GM19099 (cell line): ENCODE results near the gene SHROOM2.

Experiments
- POLR2A ChIP-seq: IDR thresholded peaks from 3 replicates; pipeline ENCODE4 v1.6.1; 2011; ENCODE audit warnings: low read depth; ENCODE audit not compliant: insufficient read length; ENCODE audit errors: extremely low read depth

SHROOM2 gene

DNA sequence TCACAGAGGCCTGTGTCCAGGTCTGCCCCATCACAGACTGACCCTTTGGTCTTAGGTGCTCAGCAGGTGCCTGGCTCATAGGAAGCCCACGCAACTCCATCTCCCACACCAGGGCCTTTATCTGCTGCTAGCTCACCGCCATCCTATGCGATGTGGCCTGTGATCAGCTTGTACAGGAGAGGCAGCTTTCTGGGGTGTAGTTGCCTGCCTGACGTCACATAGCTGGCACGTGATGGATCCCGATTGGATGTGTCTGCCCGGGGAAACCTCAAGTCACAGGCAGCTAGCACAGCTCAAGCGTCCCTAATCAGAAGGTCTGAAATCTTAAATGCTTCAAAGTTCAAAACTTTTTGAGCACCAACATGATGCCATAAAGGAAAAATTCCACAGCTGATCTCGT lies 139.8 kb downstream of the SHROOM2 start:
- TF ChIP-seq POLR2A: no peak

DNA sequence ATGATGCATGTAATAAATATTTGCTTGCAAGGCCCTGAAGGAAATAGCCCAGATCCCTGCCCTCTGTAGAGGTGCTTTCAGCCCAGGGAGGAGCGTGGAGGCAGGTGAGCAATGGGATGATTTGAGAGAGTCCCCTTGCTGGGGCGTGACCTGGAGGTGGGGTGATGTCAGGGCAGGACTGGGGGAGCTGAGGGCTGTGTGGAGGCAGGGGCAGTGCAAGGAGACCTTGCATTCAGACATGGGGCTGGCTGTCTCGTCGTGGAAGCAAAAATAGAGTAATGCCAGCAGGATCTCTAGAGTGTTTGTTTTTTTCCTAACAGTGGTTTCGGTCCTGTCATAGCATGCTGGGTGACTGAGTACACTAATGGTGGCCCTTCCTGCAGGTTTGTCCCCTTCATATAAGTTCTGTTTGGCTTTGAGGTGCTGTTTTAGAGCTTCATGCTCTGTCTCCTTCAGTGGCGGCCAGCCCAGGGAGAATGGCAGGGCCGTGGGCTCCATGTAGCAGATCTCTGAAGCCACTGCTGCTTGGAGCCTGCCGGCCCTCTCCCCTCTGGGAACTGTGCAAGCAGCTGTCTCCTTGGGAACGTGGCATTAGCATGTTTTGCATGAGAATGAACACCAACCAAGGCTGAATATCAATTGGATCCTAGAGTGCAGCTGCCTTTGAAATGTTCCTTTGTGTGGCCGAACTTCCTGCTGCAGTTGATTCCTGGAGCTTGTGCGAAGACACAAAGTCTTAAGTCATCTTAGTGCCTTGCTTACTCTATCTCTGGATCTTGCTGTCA lies 141.7 kb downstream of the SHROOM2 start:
- no peak for TF ChIP-seq POLR2A

DNA sequence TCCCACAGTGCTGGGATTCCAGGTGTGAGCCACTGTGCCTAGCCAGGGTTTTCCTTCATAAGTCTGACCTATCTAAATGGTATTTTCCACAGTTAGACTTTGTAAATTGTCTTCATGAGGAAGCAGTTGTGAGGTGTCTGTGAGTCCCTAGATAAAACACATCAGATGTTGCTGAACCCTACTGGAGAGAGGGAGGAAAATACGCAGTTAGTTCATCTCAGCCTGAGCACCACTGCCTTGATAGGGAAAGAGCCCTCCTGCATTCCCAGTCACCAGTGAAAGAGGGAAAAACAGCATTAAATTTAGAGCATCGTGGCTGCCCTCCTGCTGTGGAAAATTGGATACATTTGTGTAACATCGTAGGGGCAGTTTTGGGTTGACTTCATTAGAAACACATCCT lies 149.2 kb downstream of the SHROOM2 start:
- TF ChIP-seq POLR2A: no peak

DNA sequence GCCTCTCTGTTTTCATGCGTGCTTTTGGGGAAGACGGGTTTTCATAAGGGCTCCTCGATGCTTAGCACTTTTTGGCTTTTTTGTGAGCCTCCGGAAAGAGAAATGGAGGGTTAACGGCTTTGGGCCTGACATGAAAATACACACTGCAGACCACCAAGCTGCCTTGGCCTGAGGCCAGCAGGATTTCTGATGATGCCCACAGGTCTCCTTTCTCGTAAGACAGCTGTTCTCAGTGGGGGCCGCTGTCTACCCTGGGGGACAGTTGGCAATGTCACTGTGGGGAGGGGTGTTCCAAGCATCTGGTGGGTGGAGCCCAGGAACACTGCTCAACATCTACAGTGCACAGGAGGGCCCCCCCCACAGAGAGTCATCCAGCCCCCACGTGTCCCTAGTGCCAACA lies 151.5 kb downstream of the SHROOM2 start:
- TF ChIP-seq POLR2A: no peak

DNA sequence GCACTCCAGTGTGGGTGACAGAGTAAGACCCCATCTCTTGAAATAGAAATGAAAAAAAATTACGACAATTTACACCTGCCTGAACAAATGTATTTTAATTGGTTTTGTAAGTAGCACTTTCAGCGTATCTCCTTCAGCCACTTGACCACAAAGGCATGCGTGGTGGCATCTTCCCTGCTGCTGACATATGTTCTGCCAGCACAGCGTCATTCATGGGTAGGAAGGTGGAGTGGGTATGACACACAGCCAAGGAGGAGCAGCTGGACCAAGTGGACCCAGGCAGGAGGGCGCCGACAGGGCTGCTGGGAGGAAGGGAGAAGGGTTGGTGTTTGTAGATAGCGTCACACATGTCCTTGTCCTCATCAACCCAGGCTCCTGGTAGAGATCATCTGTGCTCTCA lies 152.3 kb downstream of the SHROOM2 start:
- no peak for TF ChIP-seq POLR2A

DNA sequence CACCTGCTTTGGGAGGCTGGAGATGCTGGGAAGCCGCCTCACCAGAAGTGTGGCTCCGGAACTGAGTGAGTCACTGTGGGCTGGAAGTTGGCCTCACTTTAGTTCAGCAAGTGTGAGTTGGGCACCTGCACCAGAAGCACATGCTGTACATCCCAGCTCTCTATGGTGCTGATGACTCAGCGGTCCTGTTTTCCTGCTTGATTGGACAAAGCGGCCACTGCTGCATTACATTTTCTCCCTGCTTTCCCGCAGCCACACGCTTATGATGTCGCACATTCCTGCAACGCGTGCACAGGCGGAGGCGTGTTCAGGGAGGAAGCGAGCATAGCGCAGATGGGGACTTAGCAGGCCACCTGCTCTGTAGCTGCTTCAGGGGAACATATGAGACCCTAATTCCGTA lies 154.2 kb downstream of the SHROOM2 start:
- TF ChIP-seq POLR2A: no peak

DNA sequence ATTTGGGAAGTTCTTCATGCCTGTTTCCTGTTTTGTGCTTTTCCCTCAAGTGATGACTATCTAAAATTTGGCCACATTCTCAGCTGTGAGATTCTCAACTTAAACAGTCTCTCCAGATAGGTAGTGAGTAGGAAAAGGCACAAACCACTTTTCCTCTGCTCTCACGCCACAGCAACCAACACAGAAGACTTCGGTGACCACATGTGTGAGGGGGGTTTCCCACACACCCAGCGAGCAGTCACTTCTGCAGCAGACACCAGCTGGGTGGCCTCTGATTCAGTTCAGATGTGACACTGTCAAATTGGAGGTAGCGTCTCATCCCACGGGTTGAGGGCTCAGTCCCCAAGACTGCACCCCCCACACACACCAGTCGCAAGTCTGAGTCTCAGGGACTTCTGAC lies 155.9 kb downstream of the SHROOM2 start:
- no peak for TF ChIP-seq POLR2A

DNA sequence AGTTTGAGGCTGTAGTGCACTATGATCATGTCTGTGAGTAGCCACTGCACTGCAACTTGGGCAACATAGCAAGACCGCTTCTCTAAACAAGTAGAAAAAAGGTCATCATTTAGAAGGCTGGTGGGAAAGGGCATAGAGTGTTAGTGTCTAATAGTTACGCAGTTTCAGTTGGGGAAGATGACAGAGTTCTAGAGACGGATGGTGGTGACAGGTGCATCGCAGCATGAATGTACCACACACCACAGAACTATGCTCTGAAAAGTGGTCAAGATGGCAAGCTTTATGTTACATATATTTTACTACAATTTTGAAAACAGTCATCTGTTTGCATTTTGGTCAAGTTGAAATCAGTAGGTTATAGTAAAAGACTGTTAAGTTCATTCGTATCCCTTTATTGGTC lies 157.2 kb downstream of the SHROOM2 start:
- no peak for TF ChIP-seq POLR2A

DNA sequence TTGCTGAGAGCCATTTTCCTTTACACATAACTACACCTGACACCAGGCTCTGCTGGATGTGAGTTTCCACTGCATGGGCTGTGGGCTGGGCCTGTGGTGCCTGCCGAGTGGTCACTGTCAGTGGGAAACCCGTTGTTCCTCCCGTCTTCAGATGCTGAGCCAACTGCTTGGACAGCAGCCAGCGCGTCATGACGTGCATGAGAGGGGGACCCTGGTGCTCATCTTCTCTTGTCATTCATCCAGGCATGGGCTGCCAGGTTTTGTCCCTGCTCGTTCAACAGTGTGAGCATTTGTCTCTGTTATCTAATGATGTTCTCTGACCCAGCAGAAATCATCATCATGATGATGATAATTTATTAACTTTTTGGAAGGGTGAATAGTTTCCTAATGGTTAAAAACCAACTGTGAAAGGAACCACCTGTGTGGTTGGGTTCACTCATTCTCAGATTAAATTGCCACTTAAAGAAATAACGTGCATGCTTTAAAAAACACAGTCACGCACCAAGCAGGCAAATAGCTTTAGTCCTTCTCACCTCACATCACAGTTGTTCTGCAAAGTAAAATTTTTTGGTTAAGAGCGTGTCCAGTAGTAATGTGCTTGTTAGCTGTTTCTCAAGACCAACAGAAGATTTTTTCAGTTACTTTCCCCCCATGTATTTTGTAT lies 161.0 kb downstream of the SHROOM2 start:
- TF ChIP-seq POLR2A: no peak

DNA sequence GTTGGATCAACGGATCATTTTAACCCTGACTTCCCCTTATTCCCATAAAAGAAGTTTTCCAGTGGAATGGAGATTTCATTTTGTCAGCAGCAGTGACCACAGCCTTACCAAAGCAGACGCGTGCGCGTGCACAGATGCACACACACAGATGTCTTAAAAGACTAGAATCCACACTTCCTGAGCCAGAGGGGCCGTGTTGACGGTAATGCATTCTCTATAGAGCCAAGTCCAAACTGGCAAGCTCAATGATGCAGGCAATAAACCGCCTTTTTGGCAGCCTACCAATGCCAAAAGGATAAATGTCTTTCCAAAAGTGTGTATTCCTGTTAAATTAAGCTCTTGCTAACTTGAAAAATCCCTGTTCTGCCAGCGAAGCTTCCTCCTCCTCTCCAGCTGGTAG lies 162.2 kb downstream of the SHROOM2 start:
- TF ChIP-seq POLR2A: no peak

DNA sequence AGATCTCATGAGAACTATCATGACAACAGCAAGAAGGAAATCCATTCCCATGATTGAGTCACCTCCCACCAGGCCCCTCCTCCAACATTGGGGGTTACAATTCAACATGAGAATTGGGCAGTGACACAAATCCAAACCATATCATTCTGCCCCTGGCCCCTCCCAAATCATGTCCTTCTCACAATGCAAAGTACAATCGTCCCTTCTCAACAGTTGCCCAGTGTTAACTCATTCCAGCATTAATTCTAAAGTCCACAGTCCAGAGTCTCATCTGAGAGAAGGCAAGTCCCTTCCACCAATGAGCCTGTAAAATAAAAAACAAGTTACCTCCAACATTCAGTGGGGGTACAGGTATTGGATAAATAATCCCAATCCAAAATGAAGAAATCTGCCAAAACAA lies 166.1 kb downstream of the SHROOM2 start:
- TF ChIP-seq POLR2A: no peak

DNA sequence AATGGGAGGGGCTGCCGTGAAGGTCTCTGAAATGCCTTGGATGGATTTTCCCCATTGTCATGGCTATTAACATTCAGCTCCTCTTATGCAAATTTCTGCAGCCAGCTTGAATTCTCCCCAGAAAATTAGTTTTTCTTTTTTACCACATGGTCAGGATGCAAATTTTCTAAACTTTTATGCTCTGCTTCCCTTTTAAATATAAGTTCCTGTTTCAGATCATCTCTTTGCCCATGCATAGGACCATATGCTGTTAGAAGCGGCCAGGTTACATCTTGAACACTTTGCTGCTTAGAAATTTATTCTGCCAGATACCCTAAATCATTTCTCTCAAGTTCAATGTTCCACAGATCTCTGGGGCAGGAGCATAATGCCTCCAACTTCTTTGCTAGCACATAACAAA lies 167.2 kb downstream of the SHROOM2 start:
- no peak for TF ChIP-seq POLR2A

DNA sequence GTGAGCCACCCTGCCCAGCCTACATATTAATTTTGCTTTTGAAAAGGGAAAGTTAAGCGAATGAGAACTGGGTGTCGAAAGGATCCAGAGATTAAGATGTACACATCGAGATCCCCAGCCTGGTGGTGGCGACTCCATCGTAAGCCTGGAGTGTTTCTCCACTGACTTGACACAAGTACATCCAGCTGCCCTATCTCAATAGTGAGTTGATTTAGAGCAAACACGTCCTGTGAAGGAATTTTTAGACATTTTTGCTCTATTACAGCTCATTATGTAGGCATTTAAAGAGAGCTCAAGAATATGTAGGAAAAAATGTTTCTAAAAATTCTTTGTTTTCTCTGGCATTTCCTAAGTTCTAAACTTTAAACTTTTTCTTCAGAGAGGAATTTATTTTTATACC lies 169.3 kb downstream of the SHROOM2 start:
- TF ChIP-seq POLR2A: no peak

DNA sequence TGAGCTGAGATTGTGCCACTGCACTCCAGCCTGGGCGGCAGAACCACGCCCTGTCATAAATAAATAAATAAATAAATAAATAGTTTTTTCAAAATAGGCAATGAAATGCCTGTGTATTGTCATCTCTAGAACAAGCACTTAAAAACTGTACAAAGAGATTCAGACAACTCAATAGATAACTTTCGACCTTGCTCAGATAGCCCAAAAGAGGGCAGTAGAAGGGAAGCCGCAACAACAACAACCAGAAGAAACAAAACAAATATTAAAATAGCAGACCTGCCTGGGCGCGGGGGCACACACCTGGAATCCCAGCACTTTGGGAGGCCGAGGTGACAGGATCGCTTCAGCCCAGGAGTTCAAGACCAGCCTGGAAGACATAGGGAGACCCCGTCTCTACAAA lies 171.5 kb downstream of the SHROOM2 start:
- TF ChIP-seq POLR2A: no peak

DNA sequence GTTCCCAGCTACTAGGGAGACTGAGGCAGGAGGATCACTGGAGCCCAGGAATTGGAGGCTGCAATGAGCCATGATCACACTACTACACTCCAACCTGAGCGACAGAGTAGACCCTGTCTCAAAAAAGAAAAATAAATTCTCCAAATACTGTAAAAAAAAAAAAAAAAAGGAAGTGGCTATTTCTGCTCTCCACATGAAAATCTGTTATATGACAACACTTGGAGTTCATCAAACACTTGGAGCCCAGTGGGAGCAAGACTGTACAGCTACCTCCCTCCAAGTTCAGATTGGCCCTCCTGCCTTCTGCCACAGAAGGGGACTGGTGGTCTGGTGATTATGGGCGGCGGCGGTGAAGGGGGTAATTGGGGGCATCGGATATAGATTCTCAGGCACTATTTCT lies 172.0 kb downstream of the SHROOM2 start:
- no peak for TF ChIP-seq POLR2A

DNA sequence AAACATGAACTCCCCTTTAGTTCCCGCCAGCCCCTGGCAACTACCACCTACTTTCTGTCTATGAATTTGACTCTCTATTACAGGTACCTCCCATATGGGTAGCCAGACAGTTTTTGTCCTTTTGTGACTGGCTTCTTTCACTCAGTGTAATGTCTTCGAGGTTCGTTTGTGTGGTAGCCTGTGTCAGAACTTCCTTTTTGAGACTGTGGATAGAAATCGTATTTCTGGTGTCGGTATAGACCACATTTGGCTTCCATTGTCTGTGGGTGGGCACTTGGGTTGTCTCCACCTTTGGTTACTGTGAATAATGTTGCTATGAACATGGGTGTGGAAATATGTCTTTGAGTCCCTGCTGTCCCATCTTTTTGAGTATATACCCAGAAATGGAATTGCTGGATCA lies 175.5 kb downstream of the SHROOM2 start:
- no peak for TF ChIP-seq POLR2A
